GM18868 (cell line): ENCODE data around the gene ZNF814.
"Not testable (repeated sequence)": the region's sequence is repeated elsewhere in the genome, so short reads cannot be mapped to it uniquely, and the experiment has no call there.

Experiments used
- ATAC-seq: cut with Tn5 transposase; IDR thresholded peaks from one replicate; pipeline ENCODE4 v1.9.1; 2021; ENCODE audit warnings: mild to moderate bottlenecking, moderate library complexity; ENCODE audit not compliant: unreplicated experiment

The ZNF814 gene

GRCh38 chr19:57888560-57889231, at the start of gene ZNF814:
Gene ZNF814 (minus strand): TSS chr19:57889037. CDS start chr19:57888802, 235 bp downstream.
- ATAC-seq: peak; percentile 87

- no peak for ATAC-seq
Measured at GRCh38 chr19:57935731-57936130, 46.9 kb upstream of the ZNF814 start.

- peak; percentile 68 for ATAC-seq
Measured at GRCh38 chr19:57934820-57935665, 46.2 kb upstream of the ZNF814 start, which contains the start of gene ZNF418. Gene ZNF418 (minus strand): TSS chr19:57935402. CDS start chr19:57933822, 1,580 bp downstream.

DNA sequence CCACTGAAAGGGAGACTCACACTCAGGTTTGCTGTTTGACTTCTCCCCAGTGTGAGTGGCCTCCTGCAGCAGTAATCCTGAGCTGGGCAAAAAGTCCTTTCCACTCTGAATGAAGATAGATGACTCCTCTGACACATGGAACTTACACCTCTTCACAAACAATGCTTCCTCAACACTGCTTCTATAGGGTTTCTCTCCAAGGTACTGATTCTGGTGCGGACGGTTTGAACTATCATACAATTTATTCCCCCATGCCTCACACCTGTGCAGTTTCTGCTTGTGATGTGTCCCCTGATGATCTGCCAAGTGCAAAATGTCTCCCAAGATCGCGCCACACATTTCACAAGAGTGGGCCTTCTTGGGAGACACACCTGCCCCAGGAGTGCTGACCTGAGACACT, 38.8 kb upstream of the ZNF814 start:
- no peak for ATAC-seq

DNA sequence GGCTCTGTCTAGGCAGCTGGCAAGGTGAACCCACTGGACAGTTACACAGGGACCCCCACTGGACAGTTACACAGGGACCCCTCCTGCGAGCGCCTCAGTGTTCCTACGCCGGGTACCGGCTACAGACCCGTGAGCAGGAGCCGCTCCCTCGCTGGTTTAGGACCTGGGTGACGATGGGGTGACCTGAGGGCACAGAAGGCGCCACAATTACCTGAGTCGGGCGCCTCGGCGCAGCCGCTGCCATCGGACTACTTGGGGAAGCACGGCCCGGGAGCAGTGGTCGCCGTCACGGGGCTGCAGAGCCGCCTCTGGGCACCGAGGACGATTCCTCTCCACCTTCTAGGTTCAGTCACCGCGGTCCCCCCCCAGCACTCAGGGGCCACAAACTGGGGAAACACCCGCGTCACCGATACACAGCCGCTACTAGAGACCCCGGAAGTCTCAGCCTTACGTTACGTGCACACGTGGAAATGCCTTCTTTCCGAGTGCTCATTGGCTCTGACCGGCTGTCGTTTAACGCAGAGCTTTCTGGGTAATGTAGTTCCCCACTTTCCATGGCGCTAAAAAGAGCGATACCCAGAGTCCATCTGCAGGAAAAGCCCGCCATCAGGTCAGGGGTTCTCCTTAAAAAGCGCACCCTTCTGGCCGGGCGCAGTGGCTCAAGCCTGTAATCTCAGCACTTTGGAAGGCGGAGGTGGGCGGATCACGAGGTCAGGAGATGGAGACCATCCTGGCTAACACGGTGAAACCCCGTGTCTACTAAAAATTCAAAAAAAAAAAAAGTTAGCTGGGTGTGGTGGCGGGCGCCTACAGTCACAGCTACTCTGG, 27.5 kb upstream of the ZNF814 start, which contains the start of gene ZNF417:
TSS of gene ZNF417 (minus strand) at position 425 of the 828 bp plus-strand sequence. CDS start at position 244, 181 bp downstream.
- ATAC-seq: peak; percentile 97

GRCh38 chr19:57914531-57914930, 25.7 kb upstream of the ZNF814 start:
- no peak for ATAC-seq

DNA sequence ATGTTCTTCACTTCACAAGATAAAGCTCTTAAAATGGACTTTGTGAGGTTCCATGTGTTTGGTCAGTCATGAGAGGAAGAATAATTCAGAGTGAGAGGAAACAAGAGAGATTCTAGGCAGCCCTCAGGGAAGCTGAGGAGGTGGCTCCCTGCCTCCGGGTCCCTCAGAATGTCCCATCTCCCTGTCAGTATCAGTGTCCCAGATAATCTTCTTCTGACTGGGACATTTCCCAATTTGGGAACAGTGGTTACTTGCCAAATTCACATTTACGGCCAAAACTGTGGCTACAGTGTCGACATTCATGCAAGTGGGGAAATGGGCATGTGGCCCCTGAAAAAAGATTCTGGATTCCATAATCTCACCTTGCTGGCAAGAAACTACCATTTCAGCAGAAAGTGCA, 18.6 kb upstream of the ZNF814 start:
- no peak for ATAC-seq

GRCh38 chr19:57905258-57905657, 16.4 kb upstream of the ZNF814 start:
- no peak for ATAC-seq

GRCh38 chr19:57903618-57904184, 14.9 kb upstream of the ZNF814 start:
- no peak for ATAC-seq

GRCh38 chr19:57900311-57900710, 11.5 kb upstream of the ZNF814 start:
- ATAC-seq: no peak

DNA sequence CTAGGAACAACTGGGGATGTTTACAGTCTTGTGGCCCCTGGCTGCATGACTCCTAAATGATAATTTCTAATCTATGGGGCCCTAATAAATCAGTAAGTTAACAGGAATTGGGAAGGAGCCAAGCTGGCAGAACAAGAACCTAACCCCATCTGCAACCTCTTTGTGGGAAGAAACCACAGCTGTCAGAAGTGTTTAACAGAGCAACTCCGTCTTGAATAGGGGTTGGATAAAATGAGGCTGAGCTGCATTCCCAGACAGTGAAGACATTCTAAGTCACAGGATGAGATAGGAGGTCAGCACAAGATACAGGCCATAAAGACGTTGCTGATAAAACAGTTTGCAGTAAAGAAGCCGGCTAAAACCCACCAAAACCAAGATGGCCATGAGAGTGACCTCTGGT, 1.9 kb upstream of the ZNF814 start:
- not testable (repeated sequence) for ATAC-seq

DNA sequence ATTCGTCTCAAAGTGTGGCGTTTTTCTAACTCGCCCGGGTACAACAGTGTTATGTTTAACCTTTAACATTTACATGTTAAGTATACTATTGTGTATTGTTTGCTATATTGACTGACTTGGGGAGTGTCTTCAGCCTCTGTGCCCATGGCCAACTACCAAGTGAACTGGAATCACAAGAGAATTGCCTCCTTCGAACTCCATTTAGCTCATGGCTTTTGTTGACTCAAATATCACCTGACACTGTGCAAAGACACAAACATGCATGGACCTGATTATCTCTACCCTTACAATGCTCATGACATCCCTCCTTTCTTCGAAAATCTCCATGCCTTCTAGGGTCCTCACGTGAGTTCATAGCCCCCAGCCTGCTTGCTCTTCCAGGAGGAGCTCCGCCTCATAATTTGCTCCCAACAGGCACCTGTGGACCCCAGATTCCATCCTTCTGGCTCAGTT, 704 bp downstream of the ZNF814 start:
- no peak for ATAC-seq

- ATAC-seq: no peak
Measured at GRCh38 chr19:57887195-57887941, 1.5 kb downstream of the ZNF814 start.

DNA sequence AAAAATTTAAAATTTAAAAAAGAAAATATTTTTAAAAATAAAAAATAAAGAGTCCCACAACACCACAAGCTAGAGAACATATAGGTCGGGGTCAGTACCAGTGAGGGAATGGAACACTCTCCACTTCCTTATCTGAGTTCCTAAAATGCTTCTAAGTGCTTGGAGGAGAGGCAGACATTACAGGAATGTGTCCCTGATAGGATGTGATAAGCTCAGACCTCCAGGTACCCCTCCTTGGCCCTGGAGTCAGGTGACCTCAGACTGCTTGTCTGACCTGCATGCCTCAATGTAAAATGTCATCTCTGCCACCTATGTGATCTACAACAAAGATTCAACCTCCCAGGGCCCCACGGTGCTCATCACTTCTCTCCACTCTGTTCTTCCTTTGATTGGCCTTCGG, 2.8 kb downstream of the ZNF814 start:
- ATAC-seq: no peak

DNA sequence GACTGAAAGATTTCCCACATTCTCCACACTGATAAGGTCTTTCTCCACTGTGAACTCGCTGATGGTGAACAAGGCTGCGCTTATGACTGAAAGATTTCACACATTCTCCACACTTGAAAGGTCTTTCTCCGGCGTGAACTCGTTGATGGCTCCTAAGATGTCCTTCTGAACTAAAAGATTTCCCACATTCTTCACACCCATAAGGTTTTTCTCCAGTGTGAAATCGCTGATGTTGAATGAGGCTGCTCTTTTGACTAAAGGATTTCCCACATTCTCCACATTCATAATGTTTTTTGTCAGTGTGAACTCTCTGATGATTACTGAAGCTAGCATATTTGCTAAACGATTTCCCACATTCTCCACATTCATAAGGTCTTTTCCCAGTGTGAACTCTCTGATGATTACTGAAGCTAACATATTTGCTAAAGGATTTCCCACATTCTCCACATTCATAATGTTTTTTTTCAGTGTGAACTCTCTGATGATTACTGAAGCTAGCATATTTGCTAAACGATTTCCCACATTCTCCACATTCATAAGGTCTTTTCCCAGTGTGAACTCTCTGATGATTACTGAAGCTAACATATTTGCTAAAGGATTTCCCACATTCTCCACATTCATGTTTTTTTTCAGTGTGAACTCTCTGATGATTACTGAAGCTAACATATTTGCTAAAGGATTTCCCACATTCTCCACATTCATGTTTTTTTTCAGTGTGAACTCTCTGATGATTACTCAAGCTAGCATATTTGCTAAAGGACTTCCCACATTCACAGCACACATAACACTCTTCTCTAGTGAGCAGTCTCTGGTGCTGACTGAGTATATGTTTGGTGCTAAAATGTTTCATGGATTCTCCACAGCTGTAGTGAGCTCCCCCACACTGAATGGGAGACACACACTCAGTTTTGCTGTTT, 14.7 kb downstream of the ZNF814 start:
- not testable (repeated sequence) for ATAC-seq

DNA sequence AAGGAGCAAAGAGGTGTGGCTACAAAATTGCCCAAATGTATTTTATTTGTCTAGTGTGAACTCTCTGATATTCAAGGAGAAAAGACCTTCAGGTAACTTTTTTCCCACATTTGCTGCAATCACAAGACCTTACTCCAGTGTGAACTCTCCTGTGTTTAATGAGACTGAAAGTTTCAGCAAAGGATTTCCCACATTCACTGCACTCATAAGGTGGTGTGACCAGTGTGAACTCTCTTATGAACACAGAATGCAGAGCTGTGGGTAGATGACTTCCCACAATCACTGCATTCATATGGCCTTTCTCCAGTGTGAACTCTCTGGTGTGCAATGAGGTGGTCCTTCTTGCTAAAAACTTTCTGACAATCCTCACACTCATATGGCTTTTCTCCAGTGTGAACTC, 16.4 kb downstream of the ZNF814 start:
- ATAC-seq: no peak

DNA sequence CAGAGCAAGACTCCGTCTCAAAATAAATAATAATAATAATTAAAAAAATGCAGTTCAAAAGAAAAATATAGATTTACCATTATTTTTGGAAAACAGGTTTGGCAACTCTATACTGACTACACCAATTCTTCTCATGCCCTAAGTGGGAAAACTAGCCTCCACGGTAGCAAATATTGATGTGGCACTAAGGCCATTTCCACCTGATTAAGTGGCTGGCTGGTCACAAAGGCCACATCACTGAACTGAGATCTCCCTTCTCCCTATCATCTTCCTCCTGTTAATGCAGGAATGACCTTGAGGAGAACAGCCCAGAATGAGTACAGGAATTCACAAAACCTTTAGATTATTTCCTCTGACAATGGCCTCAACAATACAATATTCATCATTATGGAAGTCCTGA, 18.6 kb downstream of the ZNF814 start:
- no peak for ATAC-seq

GRCh38 chr19:57869655-57870054, 19.2 kb downstream of the ZNF814 start:
- not testable (repeated sequence) for ATAC-seq
